WI38 (cell line): ENCODE data around the gene LOXHD1.

Source experiments
- H3K4me3 ChIP-seq: 2 replicates; pipeline ENCODE4 v1.5.1; 2011; ENCODE audit warnings: low read depth, mild to moderate bottlenecking, control low read depth, low read length
- TF ChIP-seq, protein P1 (sequence below): IDR thresholded peaks from 2 replicates; pipeline ENCODE4 v1.5.1; 2012; ENCODE audit warnings: low read depth, mild to moderate bottlenecking, control low read depth, low read length

LOXHD1 gene

DNA sequence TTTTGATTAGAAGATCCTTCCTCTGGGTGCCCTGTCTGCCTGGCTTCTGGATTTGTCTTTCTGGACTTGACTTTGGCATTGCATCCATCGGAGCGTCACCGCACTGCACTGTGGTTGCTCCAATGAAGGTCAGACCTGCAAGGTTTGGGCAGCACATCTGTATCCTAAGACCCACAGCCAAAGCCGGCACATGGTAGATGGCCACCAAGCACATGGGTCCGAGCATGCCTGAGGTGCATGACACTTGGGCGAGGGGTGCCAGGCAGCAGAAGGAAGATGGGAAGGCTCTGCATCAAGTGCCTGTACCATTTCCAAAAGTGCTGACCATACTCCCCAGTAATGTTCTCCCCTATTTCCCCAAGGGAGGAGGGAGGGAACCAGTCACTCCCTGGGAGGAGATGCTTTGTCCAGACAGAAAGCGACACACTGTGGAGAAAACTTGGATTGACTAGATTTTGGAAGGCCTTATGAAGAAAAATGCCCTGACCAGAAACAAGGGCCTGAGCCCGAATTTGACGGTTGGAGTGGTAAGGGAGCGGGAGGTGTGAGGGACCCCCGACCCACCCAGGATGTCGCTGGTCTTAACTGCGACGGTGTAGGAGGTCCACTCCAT, 149.9 kb downstream of the LOXHD1 start:
- no peak overlapping the region for H3K4me3 ChIP-seq
- TF ChIP-seq, protein P1, sequence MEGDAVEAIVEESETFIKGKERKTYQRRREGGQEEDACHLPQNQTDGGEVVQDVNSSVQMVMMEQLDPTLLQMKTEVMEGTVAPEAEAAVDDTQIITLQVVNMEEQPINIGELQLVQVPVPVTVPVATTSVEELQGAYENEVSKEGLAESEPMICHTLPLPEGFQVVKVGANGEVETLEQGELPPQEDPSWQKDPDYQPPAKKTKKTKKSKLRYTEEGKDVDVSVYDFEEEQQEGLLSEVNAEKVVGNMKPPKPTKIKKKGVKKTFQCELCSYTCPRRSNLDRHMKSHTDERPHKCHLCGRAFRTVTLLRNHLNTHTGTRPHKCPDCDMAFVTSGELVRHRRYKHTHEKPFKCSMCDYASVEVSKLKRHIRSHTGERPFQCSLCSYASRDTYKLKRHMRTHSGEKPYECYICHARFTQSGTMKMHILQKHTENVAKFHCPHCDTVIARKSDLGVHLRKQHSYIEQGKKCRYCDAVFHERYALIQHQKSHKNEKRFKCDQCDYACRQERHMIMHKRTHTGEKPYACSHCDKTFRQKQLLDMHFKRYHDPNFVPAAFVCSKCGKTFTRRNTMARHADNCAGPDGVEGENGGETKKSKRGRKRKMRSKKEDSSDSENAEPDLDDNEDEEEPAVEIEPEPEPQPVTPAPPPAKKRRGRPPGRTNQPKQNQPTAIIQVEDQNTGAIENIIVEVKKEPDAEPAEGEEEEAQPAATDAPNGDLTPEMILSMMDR: no peak

GRCh38 chr18:46502444-46502843, 154.6 kb downstream of the LOXHD1 start:
- H3K4me3 ChIP-seq: no peak overlapping the region
- TF ChIP-seq, protein P1: no peak

DNA sequence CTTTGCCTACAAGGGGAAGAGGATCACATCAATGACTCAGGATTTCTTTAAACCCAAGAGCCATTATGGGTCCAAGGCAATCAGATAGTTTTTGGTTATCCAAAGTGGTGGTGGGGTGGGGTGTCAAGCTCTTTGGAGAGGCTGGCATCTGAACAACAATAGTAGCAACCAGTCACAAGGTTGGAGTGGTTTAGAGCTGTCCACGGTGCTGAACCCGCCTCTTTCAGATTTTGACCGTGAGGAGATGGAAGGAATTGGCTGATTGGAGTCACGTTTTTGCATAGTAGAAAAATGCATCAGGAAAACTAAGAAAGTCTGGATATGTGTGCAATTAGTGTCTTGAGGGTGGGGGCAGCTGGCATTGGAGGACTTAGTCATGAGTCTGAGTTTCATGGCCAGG, 159.9 kb downstream of the LOXHD1 start:
- TF ChIP-seq, protein P1: no peak
- no peak overlapping the region for H3K4me3 ChIP-seq

DNA sequence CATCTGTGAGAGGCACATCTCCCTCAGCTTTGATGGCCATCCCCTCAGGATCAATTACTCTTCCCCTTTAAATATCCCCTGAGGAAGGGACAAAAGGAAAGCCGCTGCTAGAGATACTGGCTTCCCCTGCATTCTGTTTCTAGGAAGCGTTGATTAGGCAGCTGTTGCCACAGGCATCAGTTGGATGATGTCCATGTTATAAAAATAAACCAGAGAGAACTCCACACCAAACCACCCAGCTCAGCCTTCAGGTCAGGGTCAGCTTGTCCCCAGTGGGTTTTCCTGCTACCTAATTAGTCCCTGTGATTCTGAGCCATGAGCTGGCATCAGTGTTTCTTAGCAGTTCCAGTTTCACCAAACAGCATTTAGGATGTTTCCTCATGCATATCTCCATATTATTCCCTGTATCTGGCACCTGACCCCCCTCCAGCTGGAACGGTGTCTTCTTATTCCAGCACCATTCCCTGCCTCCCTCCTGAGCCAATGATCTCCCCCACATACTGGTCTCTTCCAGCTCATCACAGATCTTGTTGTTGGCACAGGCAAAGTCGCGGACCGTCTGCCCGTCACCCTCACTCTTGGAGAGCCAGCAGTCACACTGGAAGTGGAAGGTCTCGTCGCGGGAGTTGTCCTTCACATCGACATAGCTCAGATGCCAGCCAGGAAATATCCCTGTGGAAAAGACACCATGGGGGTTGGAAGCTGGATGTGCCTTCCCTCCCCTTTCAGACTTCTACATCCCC, 168.4 kb downstream of the LOXHD1 start:
- TF ChIP-seq, protein P1: no peak
- H3K4me3 ChIP-seq: no peak overlapping the region

- no peak overlapping the region for H3K4me3 ChIP-seq
- TF ChIP-seq, protein P1: no peak
Measured at GRCh38 chr18:46485675-46486194, 171.3 kb downstream of the LOXHD1 start.

DNA sequence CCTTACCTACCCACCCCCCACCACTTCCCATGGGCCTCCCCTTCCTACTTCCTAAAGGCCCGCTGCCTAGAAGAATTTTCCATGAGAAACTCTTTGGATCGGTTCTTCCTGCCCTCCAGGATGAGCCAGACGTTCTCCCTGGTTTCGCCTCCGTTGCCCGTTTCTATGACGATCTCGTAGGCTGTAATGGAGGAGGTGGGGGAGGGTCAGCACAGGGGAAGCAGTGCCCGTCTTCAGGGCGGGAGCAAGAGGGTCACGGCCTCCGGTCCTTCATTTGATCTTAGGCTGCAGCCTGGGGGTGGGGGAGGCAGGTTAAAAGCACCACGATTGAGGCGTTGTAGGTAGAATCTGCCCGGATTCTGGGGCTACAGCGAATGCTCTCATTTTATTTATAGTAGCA, 172.0 kb downstream of the LOXHD1 start:
- no peak overlapping the region for H3K4me3 ChIP-seq
- TF ChIP-seq, protein P1: no peak

DNA sequence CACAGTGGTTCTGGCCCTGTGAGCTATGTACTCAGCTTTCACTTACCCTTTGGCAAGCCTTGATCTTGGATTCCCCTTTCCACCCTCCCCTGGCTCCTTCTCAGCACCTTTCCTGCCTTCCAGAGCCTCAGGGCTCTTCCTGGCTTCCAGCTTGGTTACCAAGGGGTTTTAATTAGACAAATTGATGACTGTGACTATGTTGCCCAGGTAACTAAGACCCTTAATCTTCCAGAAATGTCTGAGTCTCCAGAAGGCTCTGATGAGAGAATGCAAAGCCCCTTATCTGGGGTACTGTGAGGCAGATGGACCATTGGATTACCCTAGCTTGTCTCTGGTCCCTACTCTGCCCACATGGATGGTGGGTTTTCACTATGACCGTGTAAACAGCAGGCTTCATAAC, 174.2 kb downstream of the LOXHD1 start:
- TF ChIP-seq, protein P1: no peak
- H3K4me3 ChIP-seq: no peak overlapping the region
